ENCODE data around the gene EFCAB12.
"Not testable (repeated sequence)": the region's sequence is repeated elsewhere in the genome, so short reads cannot be mapped to it uniquely, and the experiment has no call there.

Gene EFCAB12

DNA sequence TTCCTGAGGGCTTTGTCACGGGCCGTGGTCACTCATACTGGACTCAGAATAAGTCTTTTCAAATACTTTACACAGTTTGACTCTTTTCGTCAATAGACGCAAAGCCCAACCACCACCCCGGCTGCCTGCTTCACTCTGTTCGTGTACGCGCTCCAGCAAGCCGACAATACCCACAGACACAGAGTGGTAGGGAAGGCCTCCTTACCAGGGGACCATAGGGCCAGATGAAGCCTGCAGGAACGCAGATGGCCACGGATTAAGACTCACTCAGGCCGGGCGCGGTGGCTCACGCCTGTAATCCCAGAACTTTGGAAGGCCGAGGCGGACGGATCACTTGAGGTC lies 29.7 kb downstream of the EFCAB12 start:
- peak overlapping the region; percentile 92 for H3K4me3 ChIP-seq (ENCODE audit: low read depth, low read length)
- peak overlapping the region; percentile 37 for H2AFZ ChIP-seq (ENCODE audit: insufficient read depth, low read length, poor library complexity)
- peak overlapping the region; percentile 31 for H2AK5ac ChIP-seq (ENCODE audit: low read length)
- H3K79me1 ChIP-seq (ENCODE audit: low read length): peaks cover 4% of the 10 kb centered on the region
- H2BK120ac ChIP-seq (ENCODE audit: insufficient read depth, low read length, poor library complexity): no peak overlapping the region
- H4K91ac ChIP-seq (ENCODE audit: low read depth, low read length): peak overlapping the region; percentile 46
- H3K9ac ChIP-seq (ENCODE audit: low read length): peak overlapping the region; percentile 94
- peaks cover 3 to 10% of the 10 kb centered on the region in 2 experiments for H3K4me1 ChIP-seq (ENCODE audit: control insufficient read depth in 1 of 2, insufficient read depth in 2 of 2, low read length in 2 of 2)
- peaks cover 17% of the 10 kb centered on the region for H3K79me2 ChIP-seq (ENCODE audit: control insufficient read depth, insufficient read depth, low read length, poor library complexity)
- H3K4ac ChIP-seq (ENCODE audit: low read depth, low read length): peak overlapping the region; percentile 78
- H2BK12ac ChIP-seq (ENCODE audit: low read length): no peak overlapping the region
- H3K36me3 ChIP-seq (ENCODE audit: control insufficient read depth in 1 of 2, insufficient read depth in 2 of 2, low read length in 2 of 2): peaks cover 17 to 21% of the 10 kb centered on the region in 2 experiments
- no peak overlapping the region for H3K27ac ChIP-seq (ENCODE audit: low read depth, low read length)
- peak overlapping the region; percentile 60 for H3K14ac ChIP-seq (ENCODE audit: low read length)
- H2BK5ac ChIP-seq (ENCODE audit: low read depth, low read length, poor library complexity): peak overlapping the region; percentile 47
- no CpG with 5 or more reads among the region's 18 CpGs for WGBS (ENCODE audit: extremely low coverage, insufficient coverage, insufficient read length)
- no peak overlapping the region for H3K23ac ChIP-seq (ENCODE audit: low read length)
- DNase-seq: peak in 1 of 2 donors; percentile 41
- H4K8ac ChIP-seq (ENCODE audit: low read depth, low read length): peak overlapping the region; percentile 61
- peak overlapping the region; percentile 83 for H3K4me2 ChIP-seq (ENCODE audit: low read length)
- H4K12ac ChIP-seq (ENCODE audit: low read depth, low read length): peak overlapping the region; percentile 91
- H3K18ac ChIP-seq (ENCODE audit: low read length): peak overlapping the region; percentile 8
- H3K27me3 ChIP-seq (ENCODE audit: insufficient read depth, low read length): no peaks in the 10 kb centered on the region
- no peaks in the 10 kb centered on the region for H3K9me3 ChIP-seq (ENCODE audit: insufficient read depth, low read depth, low read length)

DNA sequence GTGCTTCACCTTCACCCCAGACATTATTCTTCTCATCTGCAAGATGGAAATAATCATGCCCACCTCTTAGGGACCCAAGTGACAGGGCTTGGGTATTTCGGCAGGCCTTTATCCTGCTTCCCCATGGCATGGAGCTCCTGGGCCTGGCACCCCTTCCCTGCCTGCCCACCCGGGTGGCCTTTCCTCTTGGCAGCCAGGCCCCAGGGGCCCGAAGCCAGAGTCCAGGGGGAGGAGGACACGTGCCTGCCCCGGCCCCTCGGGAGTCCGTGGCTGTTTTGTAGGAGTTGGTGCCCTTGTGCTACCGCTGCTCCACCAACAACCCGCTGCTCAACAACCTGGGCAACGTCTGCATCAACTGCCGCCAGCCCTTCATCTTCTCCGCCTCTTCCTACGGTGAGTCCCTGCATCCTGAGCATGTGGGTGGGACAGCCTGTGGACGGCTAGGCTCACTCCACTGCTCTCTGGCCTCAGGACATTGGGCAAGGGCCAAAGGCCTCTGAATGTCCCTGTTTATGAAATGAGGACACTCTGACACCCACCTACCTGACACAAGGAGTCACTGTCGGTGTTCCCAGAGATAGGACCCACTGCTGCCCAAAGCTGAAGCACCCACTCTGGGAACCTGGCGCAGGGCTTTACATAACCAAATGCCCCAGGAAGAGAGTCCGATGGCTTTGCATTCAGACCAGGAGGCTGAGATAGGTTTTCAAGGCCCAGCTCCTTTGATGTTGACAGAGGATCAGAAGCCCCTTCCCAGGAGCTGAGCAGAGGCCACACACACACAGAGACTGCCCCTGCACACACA lies 34.5 kb downstream of the EFCAB12 start:
- not testable (repeated sequence) for H2BK120ac ChIP-seq (ENCODE audit: insufficient read depth, low read length, poor library complexity); H3K9me3 ChIP-seq (ENCODE audit: insufficient read depth, low read depth, low read length); H3K79me1 ChIP-seq (ENCODE audit: low read length); H3K14ac ChIP-seq (ENCODE audit: low read length); H4K91ac ChIP-seq (ENCODE audit: low read depth, low read length); H3K23ac ChIP-seq (ENCODE audit: low read length); H3K27me3 ChIP-seq (ENCODE audit: insufficient read depth, low read length); H4K8ac ChIP-seq (ENCODE audit: low read depth, low read length); H3K27ac ChIP-seq (ENCODE audit: low read depth, low read length); H2AK5ac ChIP-seq (ENCODE audit: low read length); H2AFZ ChIP-seq (ENCODE audit: insufficient read depth, low read length, poor library complexity); H3K4me3 ChIP-seq (ENCODE audit: low read depth, low read length); H3K4me2 ChIP-seq (ENCODE audit: low read length); H3K4ac ChIP-seq (ENCODE audit: low read depth, low read length); DNase-seq; H2BK12ac ChIP-seq (ENCODE audit: low read length); H3K18ac ChIP-seq (ENCODE audit: low read length); H2BK5ac ChIP-seq (ENCODE audit: low read depth, low read length, poor library complexity); H4K12ac ChIP-seq (ENCODE audit: low read depth, low read length); H3K9ac ChIP-seq (ENCODE audit: low read length)
- H3K79me2 ChIP-seq (ENCODE audit: control insufficient read depth, insufficient read depth, low read length, poor library complexity): peaks cover 15% of the 10 kb centered on the region
- H3K36me3 ChIP-seq (ENCODE audit: control insufficient read depth in 1 of 2, insufficient read depth in 2 of 2, low read length in 2 of 2): peaks cover 38 to 55% of the 10 kb centered on the region in 2 experiments
- peaks cover 11 to 20% of the 10 kb centered on the region in 2 experiments for H3K4me1 ChIP-seq (ENCODE audit: control insufficient read depth in 1 of 2, insufficient read depth in 2 of 2, low read length in 2 of 2)
- no CpG with 5 or more reads among the region's 17 CpGs for WGBS (ENCODE audit: extremely low coverage, insufficient coverage, insufficient read length)

DNA sequence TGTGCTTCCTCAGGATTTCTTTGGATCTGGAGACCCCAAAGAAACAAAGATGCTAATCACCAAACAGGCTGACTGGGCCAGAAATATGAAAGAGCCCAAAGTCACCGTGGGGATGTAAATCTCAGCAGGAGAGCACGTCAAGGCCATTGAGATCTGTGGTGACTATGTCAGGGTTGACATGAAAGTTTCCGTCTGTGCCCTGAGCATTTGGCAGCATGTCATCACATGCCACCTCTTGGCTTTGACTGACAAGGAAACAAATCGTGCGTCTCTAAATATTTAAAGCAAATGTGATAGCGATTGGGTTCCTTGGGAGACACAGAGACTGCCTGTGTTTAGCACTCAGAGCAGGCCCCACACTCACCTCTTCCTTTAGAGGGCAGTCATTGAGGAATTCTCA lies 35.2 kb downstream of the EFCAB12 start:
- Histone ChIP-seq H4K12ac (ENCODE audit: low read depth, low read length) (no peak overlapping the region), H2BK5ac (ENCODE audit: low read depth, low read length, poor library complexity) (no peak overlapping the region), H4K91ac (ENCODE audit: low read depth, low read length) (no peak overlapping the region), H2BK120ac (ENCODE audit: insufficient read depth, low read length, poor library complexity) (no peak overlapping the region), H3K4me3 (ENCODE audit: low read depth, low read length) (no peak overlapping the region), H2AK5ac (ENCODE audit: low read length) (no peak overlapping the region), H3K79me2 (ENCODE audit: control insufficient read depth, insufficient read depth, low read length, poor library complexity) (peaks cover 8% of the 10 kb centered on the region), H3K23ac (ENCODE audit: low read length) (no peak overlapping the region), H3K9me3 (ENCODE audit: insufficient read depth, low read depth, low read length) (no peaks in the 10 kb centered on the region), H3K79me1 (ENCODE audit: low read length) (peaks cover 4% of the 10 kb centered on the region), H3K14ac (ENCODE audit: low read length) (no peak overlapping the region), H3K27ac (ENCODE audit: low read depth, low read length) (no peak overlapping the region), H3K4ac (ENCODE audit: low read depth, low read length) (no peak overlapping the region), H4K8ac (ENCODE audit: low read depth, low read length) (no peak overlapping the region), H2BK12ac (ENCODE audit: low read length) (no peak overlapping the region), H3K36me3 (ENCODE audit: control insufficient read depth in 1 of 2, insufficient read depth in 2 of 2, low read length in 2 of 2) (peaks cover 38 to 57% of the 10 kb centered on the region in 2 experiments), H2AFZ (ENCODE audit: insufficient read depth, low read length, poor library complexity) (no peak overlapping the region), H3K9ac (ENCODE audit: low read length) (no peak overlapping the region), H3K27me3 (ENCODE audit: insufficient read depth, low read length) (no peaks in the 10 kb centered on the region), H3K4me2 (ENCODE audit: low read length) (no peak overlapping the region), H3K18ac (ENCODE audit: low read length) (no peak overlapping the region), H3K4me1 (ENCODE audit: control insufficient read depth in 1 of 2, insufficient read depth in 2 of 2, low read length in 2 of 2) (peaks cover 11 to 17% of the 10 kb centered on the region in 2 experiments)
- DNase-seq: no peak
- no CpG with 5 or more reads among the region's 6 CpGs for WGBS (ENCODE audit: extremely low coverage, insufficient coverage, insufficient read length)

DNA sequence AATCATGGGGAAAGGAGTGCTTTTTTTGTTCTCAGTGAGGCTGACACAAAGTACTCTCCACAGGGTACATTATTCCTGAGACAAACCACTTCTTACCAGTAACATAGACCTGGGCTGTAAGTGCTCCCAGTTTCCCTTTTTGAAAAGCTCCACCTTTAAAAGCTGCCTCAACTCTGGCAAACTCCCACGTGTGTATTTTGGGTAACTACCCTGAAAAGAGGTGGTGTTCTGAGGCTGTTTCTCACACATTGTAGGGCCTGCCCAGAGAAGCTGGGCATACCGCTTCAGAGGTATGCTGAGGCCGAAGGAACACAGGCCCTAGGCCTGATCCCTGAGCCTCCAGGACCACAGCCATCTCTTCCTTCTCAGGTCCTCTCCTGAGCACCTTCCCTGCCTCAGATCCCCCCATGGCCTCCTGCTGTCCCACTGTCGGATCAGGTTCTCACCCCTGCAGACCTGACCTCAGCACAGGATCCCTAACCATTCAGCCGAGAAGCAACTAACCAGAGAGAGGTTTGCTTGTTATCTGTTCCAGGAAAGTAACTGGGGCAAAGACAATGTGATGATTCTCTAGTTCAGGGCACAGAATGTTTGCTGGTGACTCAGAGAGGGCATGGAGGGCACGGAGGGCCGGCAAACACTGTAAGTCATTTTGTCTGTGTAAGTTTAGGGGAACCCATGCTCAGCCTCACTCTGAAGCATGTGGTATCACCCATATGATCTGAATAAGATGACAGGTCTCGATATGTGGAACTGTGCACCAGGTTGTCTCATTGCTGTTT lies 36.1 kb downstream of the EFCAB12 start:
- H3K9ac ChIP-seq (ENCODE audit: low read length); H3K79me2 ChIP-seq (ENCODE audit: control insufficient read depth, insufficient read depth, low read length, poor library complexity); H3K4ac ChIP-seq (ENCODE audit: low read depth, low read length); H4K8ac ChIP-seq (ENCODE audit: low read depth, low read length); H2BK12ac ChIP-seq (ENCODE audit: low read length); H3K27me3 ChIP-seq (ENCODE audit: insufficient read depth, low read length); H3K4me2 ChIP-seq (ENCODE audit: low read length); H3K14ac ChIP-seq (ENCODE audit: low read length); H2AK5ac ChIP-seq (ENCODE audit: low read length); H3K79me1 ChIP-seq (ENCODE audit: low read length); H3K18ac ChIP-seq (ENCODE audit: low read length); H2BK5ac ChIP-seq (ENCODE audit: low read depth, low read length, poor library complexity); H3K4me3 ChIP-seq (ENCODE audit: low read depth, low read length); H3K23ac ChIP-seq (ENCODE audit: low read length); H2BK120ac ChIP-seq (ENCODE audit: insufficient read depth, low read length, poor library complexity); H4K12ac ChIP-seq (ENCODE audit: low read depth, low read length); DNase-seq; H2AFZ ChIP-seq (ENCODE audit: insufficient read depth, low read length, poor library complexity); H4K91ac ChIP-seq (ENCODE audit: low read depth, low read length); H3K9me3 ChIP-seq (ENCODE audit: insufficient read depth, low read depth, low read length); H3K27ac ChIP-seq (ENCODE audit: low read depth, low read length): not testable (repeated sequence)
- WGBS (ENCODE audit: extremely low coverage, insufficient coverage, insufficient read length): no CpG with 5 or more reads among the region's 8 CpGs
- H3K36me3 ChIP-seq (ENCODE audit: control insufficient read depth in 1 of 2, insufficient read depth in 2 of 2, low read length in 2 of 2): peaks cover 41 to 66% of the 10 kb centered on the region in 2 experiments
- peaks cover 10 to 13% of the 10 kb centered on the region in 2 experiments for H3K4me1 ChIP-seq (ENCODE audit: control insufficient read depth in 1 of 2, insufficient read depth in 2 of 2, low read length in 2 of 2)
